HG03571 (cell line): ENCODE results near the gene UBE2H.
A peak's percentile ranks its signal among the peaks of the same experiment; 100 is the strongest.

Experiments used
- ATAC-seq: cut with Tn5 transposase; IDR thresholded peaks from one replicate; pipeline ENCODE4 v1.9.1; 2021; ENCODE audit not compliant: unreplicated experiment

The UBE2H gene

DNA sequence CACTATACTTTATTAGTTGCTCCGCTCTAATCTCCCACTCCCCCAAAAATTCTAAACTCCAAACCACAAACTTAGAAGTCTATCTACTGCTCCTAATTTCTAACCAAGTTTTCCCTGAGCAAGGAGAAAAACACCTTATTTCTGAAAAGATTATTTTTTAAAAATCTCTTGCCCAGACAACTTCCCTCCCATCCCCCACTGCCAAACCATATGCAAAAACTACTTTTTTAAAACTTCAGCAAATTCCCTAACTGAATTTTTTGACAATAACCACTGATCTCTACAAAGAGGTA, 1.9 kb downstream of the UBE2H start:
- no peak for ATAC-seq

GRCh38 chr7:129950191-129950932, 2.4 kb downstream of the UBE2H start:
- ATAC-seq = no peak

DNA sequence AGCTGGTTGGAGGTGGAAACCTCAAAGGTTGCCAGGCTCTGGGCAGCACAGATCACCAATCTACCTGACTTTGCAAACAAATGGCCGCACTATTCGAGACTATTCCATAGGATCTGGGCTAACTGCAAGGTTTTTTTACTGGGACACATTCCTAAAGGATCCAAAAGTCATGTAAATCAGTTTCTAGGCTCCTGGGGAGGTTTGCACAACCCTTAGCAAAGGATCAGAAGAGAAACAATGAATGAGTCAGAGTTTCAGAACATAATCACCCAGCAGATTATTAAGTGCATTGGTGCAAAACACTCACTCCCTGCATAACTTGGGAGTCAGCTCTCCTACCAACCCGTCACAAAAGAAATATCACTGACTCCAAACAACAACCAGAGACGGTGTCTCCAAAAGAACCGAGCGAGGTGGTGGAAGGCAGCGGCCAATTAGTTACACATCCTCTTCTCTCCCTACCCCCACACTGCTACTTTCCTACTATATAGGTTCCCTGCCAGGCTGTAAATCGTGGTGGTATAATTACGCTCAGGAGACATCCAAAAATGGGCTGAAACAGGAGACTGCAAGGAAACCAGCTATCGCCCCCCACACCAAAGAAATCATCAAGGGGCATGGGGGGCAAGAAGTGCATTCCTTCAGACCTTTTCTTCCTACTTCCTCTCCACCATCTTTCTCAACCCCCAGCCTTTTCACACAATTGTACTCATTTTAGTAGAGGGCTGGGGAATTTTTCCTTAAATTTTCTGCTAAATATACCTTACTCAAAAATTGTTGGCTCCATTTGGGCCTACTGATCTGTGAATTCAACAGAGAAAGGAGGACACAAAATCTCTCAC, 3.2 kb downstream of the UBE2H start:
- peak; percentile 8 for ATAC-seq

GRCh38 chr7:129948877-129949291, 3.9 kb downstream of the UBE2H start:
- ATAC-seq = peak; percentile 53

GRCh38 chr7:129948338-129948737, 4.4 kb downstream of the UBE2H start:
- no peak for ATAC-seq

DNA sequence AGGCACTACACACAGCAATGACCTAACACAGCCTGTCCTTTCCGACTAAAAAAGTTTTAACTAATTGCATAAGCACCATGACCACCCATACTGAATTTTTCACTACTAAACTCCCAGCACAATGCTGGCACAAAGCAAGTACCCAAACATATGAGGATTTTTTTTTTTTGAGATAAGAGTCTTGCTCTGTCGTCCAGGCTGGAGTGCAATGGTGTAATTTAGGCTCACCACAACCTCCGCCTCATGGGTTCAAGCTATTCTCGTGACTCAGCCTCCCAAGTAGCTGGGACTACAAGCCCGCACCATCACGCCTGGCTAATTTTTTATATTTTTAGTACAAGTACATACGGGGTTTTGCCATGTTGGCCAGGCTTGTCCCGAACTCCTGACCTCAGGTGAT, 5.1 kb downstream of the UBE2H start:
- no peak for ATAC-seq

GRCh38 chr7:129947049-129947448, 5.7 kb downstream of the UBE2H start:
- no peak for ATAC-seq

DNA sequence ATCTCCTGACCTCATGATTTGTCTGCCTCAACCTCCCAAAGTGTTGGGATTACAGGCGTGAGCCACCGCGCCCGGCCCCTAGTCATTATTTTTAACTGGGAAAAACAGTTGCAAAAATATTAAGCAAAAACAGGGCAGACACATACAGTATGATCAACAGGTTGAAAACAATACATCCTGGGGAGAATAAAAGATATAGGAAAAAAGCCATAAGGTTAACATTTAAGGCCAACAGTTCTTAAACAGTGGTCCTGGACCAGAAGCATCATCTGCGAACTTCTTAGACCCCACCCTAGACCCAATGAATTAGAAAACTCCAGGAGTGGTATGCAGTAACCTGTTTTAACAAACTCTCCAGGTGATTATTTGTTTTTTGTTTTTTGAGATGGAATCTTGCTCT, 6.5 kb downstream of the UBE2H start:
- ATAC-seq = no peak

DNA sequence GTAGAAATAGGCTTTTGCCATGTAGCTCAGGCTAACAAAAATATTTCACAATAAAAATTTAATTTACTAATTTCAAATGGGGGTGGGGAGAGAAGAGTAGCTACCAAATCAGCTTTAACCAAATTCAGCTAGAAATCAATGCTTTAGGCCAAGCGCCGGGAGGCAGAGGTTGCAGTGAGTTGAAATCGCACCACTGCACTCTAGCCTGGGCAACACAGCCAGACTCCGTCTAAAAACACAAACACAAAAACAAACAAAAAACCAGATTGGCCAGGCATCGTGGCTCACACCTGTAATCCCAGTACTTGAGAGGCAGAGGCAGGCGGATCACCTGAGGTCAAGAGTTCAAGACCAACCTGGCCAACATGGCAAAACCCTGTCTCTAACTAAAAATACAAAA, 9.4 kb downstream of the UBE2H start:
- no peak for ATAC-seq

DNA sequence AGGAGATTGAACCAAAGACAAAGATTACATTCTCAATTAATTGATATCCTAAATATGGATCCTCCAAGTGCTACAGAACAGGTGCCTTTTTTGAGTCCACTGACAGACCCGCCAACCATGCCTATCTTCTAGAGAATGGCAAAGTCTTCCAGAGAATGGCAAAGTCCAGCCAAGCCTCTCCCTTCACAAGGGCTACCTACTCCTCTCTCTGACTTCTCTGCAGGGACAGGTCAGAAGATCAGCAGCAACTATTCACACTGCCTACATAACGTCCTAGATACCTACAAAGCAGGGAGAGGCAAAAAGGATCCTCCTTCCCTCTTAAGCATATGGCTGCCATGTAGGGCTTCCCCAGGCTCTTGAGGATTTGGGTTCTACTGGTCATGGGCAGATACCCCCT, 12.4 kb downstream of the UBE2H start:
- no peak for ATAC-seq

- no peak for ATAC-seq
These were observed 12.9 kb downstream of the UBE2H start for GRCh38 chr7:129939881-129940280.

GRCh38 chr7:129933627-129934026, 19.1 kb downstream of the UBE2H start:
- no peak for ATAC-seq

DNA sequence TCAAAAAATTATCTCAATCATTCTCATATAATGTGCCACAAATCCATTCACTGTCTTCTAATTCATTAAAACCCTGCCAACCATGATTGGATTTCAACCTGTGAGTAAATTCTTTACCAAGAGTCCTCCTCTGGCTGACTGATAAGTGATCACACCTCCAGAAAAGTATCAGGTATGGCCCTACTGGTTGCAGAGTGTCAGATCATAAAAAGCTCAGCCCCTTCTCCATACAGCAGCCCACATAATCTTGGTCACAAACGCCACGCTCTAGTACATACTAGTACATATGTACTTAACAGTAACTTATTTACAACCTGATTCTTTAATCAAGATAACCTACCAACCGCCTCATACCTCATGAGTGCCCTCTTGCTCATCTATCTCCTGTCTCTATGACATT, 26.1 kb downstream of the UBE2H start:
- ATAC-seq = no peak

- no peak for ATAC-seq
These were observed 27.3 kb downstream of the UBE2H start for GRCh38 chr7:129925416-129926002.

DNA sequence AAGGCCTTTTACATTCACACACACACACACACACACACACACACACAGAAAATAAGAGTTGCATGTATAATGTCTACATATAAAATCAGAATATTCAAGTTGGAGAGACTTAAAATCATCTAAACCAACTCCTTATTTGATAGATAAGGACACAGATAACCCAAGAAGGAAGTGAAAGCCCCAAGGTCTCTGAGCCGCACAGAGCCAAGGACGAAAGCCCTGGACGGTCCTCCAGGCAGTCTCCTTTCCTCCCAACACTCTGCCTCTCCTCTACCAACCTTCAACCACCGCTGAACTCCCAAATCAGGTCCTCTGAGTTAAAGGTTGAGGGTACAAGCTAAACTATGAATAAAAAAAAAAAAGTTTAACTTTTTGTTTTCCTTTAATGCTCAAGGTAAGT, 28.2 kb downstream of the UBE2H start:
- ATAC-seq = no peak

- peak; percentile 64 for ATAC-seq
These were observed 29.1 kb downstream of the UBE2H start for GRCh38 chr7:129923709-129924108.

- no peak for ATAC-seq
These were observed 33.3 kb downstream of the UBE2H start for GRCh38 chr7:129919492-129919891.

DNA sequence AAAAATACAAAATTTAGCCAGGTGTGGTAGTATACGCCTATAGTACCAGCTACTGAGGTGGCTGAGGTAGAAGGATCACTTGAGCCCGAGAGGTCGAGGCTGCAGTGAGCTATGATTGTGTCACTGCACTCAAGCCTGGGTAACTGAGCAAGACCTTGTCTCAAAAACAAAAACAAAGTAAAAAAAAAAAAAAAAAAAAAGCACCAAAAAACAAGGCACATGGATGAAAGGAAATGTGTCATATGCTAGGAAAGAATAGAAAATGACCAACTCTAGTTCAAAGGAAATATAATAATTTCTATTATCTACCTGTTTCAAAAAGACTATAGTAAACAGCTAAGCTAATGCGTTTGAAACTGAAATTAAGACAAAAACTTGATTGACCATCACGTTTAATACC, 33.8 kb downstream of the UBE2H start:
- ATAC-seq = no peak

- ATAC-seq = no peak
These were observed 34.8 kb downstream of the UBE2H start for GRCh38 chr7:129917934-129918333.

DNA sequence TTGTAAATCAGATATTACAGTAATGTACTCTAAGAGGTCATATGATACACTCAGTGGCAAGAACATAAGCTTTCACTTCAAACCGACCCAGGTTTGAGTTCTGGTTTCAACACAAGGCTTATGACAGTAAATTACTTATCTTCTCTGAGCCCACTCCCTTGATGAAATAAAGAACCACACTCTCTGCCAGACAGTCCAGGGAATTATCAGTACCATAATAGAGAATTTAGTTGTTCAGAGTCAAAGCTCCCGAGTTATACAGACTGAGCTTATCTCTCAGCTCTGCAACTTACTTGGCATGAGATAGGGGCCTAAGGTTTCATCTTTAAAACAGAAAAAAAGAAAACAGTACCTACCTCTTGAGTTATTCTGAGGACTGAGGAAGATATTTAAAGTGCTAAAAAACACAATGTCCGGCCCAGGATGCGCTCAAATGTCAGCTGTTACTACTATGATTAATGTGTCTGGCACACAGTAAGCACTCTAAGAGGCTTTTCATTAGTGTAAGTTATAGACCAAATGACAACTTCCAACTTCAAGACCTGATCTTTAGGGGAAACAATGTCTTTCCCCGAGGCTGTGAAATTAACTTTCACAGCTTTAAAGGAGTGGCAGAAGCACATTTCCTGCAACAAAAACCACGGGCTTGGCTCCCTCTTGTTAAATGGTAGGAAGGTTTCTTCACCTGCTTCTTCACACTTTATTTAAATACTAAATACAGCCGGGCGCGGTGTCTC, 38.1 kb downstream of the UBE2H start:
- no peak for ATAC-seq

DNA sequence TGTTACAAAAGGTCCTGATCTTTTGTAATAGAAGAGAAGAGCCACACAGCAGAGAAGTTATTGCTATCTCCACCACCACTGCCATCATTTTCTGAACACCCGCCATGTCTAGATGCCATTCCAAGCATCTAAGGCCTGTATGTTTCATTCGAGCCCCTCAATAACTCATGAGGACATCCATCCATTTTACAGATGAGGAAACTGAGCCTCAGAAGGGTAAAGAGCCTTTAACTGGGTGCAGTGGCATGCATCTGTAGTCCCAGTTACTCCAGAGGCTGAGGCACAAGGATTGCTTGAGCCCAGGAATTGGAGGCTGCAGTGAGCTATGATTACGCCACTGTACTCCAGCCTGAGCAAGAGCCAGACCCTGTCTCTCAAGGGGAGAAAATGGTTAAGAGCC, 39.3 kb downstream of the UBE2H start:
- no peak for ATAC-seq

DNA sequence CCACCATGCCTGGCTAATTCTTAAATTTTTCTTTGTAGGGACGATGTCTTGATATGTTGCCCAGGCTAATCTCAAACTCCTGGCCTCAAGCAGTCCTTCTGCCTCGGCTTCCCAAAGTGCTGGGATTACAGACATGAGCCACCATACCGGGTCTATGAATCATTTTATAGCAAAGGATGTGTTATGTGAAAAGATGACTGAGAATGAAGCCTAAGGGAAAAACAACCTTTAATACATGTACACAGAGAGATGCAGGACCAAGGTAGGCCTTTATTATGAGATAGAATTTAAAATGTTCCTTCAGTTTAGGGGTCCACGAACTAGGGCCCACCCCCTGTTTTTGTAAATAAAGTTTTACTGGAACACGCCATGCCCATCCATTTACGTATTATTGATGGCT, 41.0 kb downstream of the UBE2H start:
- no peak for ATAC-seq
